Liver (tissue), 3 donors: ENCODE data around the gene SMPDL3A.
A peak's percentile ranks its signal among the peaks of the same experiment; 100 is the strongest.

Experiments
- FOXA1 ChIP-seq: IDR thresholded peaks from 2 replicates; pipeline ENCODE4 v1.6.1; 2016; ENCODE audit warnings: antibody characterized with exemption
- JUND ChIP-seq, 2 donors: IDR thresholded peaks; 2 replicates each; pipeline ENCODE4 v1.6.1; 2016; ENCODE audit warnings: antibody characterized with exemption in 2 of 2
- MAX ChIP-seq: IDR thresholded peaks from 2 replicates; pipeline ENCODE4 v1.6.1; 2016; ENCODE audit warnings: antibody characterized with exemption
- NR2F2 ChIP-seq: IDR thresholded peaks from 2 replicates; pipeline ENCODE4 v1.6.1; 2016; ENCODE audit warnings: antibody characterized with exemption
- RAD21 ChIP-seq, 2 donors: IDR thresholded peaks; 2 replicates each; pipeline ENCODE4 v1.6.1; 2016; ENCODE audit warnings: antibody characterized with exemption in 2 of 2, mild to moderate bottlenecking in 2 of 2
- TAF1 ChIP-seq: conservative IDR thresholded peaks from 2 replicates; pipeline ENCODE4 v1.6.1; 2016; ENCODE audit warnings: antibody characterized with exemption, mild to moderate bottlenecking
- YY1 ChIP-seq: IDR thresholded peaks from 2 replicates; pipeline ENCODE4 v1.6.1; 2016; ENCODE audit warnings: antibody characterized with exemption, mild to moderate bottlenecking
- ZBTB33 ChIP-seq: IDR thresholded peaks from 2 replicates; pipeline ENCODE4 v1.6.1; 2016; ENCODE audit warnings: antibody characterized with exemption
- TF ChIP-seq, protein P1 (sequence below): fragments of 150-350 bp; IDR thresholded peaks from 2 replicates; pipeline ENCODE4 v1.5.1; 2017; ENCODE audit warnings: improper control_type of control experiment, low read depth, low read length; ENCODE audit not compliant: missing input control
- TF ChIP-seq, protein P2 (sequence below): IDR thresholded peaks from 2 replicates; pipeline ENCODE4 v1.6.1; 2016; ENCODE audit warnings: antibody characterized with exemption, mild to moderate bottlenecking
- TF ChIP-seq, protein P3 (sequence below): IDR thresholded peaks from 2 replicates; pipeline ENCODE4 v1.6.1; 2016; ENCODE audit warnings: antibody characterized with exemption
- donor health status: healthy.
- donor health status: healthy.

- TF ChIP-seq, protein P1, sequence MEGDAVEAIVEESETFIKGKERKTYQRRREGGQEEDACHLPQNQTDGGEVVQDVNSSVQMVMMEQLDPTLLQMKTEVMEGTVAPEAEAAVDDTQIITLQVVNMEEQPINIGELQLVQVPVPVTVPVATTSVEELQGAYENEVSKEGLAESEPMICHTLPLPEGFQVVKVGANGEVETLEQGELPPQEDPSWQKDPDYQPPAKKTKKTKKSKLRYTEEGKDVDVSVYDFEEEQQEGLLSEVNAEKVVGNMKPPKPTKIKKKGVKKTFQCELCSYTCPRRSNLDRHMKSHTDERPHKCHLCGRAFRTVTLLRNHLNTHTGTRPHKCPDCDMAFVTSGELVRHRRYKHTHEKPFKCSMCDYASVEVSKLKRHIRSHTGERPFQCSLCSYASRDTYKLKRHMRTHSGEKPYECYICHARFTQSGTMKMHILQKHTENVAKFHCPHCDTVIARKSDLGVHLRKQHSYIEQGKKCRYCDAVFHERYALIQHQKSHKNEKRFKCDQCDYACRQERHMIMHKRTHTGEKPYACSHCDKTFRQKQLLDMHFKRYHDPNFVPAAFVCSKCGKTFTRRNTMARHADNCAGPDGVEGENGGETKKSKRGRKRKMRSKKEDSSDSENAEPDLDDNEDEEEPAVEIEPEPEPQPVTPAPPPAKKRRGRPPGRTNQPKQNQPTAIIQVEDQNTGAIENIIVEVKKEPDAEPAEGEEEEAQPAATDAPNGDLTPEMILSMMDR, result peak; percentile 47
- no peak for TF ChIP-seq JUND (IDR thresholded peaks at IDR 0.05)
- TF ChIP-seq MAX, result no peak
- no peak for TF ChIP-seq YY1
- TF ChIP-seq RAD21 (IDR thresholded peaks at IDR 0.05), result peak; percentile 78 to 84
- TF ChIP-seq ZBTB33, result no peak
- TF ChIP-seq NR2F2, result no peak
- TF ChIP-seq, protein P2, sequence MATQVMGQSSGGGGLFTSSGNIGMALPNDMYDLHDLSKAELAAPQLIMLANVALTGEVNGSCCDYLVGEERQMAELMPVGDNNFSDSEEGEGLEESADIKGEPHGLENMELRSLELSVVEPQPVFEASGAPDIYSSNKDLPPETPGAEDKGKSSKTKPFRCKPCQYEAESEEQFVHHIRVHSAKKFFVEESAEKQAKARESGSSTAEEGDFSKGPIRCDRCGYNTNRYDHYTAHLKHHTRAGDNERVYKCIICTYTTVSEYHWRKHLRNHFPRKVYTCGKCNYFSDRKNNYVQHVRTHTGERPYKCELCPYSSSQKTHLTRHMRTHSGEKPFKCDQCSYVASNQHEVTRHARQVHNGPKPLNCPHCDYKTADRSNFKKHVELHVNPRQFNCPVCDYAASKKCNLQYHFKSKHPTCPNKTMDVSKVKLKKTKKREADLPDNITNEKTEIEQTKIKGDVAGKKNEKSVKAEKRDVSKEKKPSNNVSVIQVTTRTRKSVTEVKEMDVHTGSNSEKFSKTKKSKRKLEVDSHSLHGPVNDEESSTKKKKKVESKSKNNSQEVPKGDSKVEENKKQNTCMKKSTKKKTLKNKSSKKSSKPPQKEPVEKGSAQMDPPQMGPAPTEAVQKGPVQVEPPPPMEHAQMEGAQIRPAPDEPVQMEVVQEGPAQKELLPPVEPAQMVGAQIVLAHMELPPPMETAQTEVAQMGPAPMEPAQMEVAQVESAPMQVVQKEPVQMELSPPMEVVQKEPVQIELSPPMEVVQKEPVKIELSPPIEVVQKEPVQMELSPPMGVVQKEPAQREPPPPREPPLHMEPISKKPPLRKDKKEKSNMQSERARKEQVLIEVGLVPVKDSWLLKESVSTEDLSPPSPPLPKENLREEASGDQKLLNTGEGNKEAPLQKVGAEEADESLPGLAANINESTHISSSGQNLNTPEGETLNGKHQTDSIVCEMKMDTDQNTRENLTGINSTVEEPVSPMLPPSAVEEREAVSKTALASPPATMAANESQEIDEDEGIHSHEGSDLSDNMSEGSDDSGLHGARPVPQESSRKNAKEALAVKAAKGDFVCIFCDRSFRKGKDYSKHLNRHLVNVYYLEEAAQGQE, result no peak
- TF ChIP-seq, protein P3, sequence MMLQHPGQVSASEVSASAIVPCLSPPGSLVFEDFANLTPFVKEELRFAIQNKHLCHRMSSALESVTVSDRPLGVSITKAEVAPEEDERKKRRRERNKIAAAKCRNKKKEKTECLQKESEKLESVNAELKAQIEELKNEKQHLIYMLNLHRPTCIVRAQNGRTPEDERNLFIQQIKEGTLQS, result no peak
- no peak for TF ChIP-seq TAF1
- TF ChIP-seq FOXA1, result no peak
Measured at GRCh38 chr6:122770835-122771601, 18.0 kb upstream of the SMPDL3A start.
